Suprapubic skin (tissue), 3 donors: ENCODE results near the gene GJB5.

Experiments
- CTCF ChIP-seq, 2 donors: fragments of 200-600 bp in 1 of 2; fragments of 450-650 bp in 1 of 2; sonication (generic) in 1 of 2; IDR thresholded peaks; one replicate each; pipeline ENCODE4 v1.5.1; 2016 to 2019; ENCODE audit warnings: antibody characterized with exemption in 2 of 2, mild to moderate bottlenecking in 1 of 2, moderate library complexity in 1 of 2
- POLR2A ChIP-seq, 2 donors: fragments of 450-650 bp; IDR thresholded peaks; one replicate each; pipeline ENCODE4 v1.6.1; 2017; ENCODE audit warnings: antibody characterized with exemption in 2 of 2, mild to moderate bottlenecking in 2 of 2, moderate library complexity in 2 of 2

GRCh38 chr1:34761176-34761761, 6.4 kb downstream of the GJB5 start:
- TF ChIP-seq CTCF (IDR thresholded peaks at IDR 0.05) (no peak), POLR2A (IDR thresholded peaks at IDR 0.05) (no peak)
